Activated CD4-positive, CD25-positive, alpha-beta regulatory T cell (primary cell): ENCODE results near the gene SLC52A1.
"Not testable (repeated sequence)": the region's sequence is repeated elsewhere in the genome, so short reads cannot be mapped to it uniquely, and the experiment has no call there.

Experiments
- DNase-seq, 4 experiments: peaks; one replicate each; lab custom pipeline; 2025; lab: John Stamatoyannopoulos, UW

SLC52A1 gene

GRCh38 chr17:5031365-5032082, 3.7 kb downstream of the SLC52A1 start:
- DNase-seq: peak; percentile 59 to 82 (median 72)

DNA sequence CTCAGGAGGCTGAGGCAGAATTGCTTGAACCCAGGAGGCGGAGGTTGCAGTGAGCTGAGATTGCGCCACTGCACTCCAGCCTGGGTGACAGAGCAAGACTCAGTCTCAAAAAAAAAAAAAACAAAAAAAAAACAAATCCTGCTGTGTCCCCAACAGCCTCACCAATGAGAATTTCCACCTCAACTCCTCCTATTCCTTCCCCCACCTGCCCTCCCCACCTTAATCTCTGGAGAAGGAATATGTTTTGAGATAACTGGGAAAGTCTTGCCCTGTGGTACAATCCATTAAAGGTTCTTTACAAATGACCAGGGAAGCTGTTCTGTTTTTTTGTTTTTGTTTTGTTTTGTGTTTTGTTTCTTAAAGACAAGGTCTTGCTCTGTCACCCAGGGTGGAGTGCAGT, 5.1 kb downstream of the SLC52A1 start:
- not testable (repeated sequence) for DNase-seq

DNA sequence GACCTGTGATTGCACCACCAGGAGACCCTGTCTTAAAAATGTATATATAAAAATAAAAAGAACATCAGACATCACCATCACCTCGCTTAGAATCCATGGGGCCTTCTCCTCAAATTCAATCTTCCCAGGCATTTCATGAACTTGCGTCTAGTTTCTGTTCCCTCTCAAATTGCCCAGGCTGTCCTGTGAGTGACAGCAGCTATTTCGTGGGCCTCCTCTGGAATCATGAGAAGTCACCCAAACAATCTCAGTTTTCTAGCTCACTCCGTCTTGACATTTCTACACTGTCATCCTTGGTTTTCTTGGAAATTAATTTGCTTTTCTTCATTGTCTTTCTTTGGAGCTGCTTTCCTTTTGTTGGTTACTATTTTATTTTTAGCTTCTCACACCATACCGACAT, 7.3 kb downstream of the SLC52A1 start:
- no peak for DNase-seq

GRCh38 chr17:5027299-5027698, 7.9 kb downstream of the SLC52A1 start:
- DNase-seq: no peak

- no peak for DNase-seq
These were observed 10.6 kb downstream of the SLC52A1 start for GRCh38 chr17:5024604-5025003.

DNA sequence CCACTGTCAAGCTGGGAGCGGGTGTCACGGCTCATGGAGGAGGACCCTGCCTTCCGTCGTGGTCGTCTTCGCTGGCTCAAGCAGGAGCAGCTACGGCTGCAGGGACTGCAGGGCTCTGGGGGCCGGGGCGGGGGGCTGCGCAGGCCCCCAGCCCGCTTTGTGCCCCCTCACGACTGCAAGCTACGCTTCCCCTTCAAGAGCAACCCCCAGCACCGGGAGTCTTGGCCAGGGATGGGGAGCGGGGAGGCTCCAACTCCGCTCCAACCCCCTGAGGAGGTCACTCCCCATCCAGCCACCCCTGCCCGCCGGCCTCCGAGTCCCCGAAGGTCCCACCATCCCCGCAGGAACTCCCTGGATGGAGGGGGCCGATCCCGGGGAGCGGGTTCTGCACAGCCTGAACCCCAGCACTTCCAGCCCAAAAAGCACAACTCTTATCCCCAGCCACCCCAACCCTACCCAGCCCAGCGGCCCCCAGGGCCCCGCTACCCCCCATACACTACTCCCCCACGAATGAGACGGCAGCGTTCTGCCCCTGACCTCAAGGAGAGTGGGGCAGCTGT, 11.6 kb downstream of the SLC52A1 start:
- DNase-seq: no peak

- DNase-seq: no peak
These were observed 13.0 kb downstream of the SLC52A1 start for GRCh38 chr17:5022171-5022711.

DNA sequence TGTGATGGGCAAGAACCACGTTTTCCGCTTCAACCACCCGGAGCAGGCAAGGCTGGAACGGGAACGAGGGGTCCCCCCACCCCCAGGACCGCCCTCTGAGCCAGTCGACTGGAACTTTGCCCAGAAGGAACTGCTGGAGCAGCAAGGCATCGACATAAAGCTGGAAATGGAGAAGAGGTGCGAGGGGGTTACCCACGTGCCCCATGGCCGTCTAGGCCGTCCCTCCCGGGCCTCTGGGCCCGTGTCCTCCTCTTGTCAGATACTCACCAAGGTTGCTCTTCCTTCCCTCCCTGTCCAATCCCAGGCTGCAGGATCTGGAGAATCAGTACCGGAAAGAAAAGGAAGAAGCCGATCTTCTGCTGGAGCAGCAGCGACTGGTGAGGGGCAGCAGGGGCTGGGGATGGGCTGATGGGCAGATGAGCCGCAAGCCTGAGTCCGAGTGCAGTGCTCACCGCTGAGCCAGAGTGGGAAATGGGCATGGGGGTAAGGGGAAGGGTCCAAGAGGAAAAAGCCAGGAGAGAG, 14.7 kb downstream of the SLC52A1 start:
- DNase-seq: no peak

GRCh38 chr17:5019475-5019956, 15.7 kb downstream of the SLC52A1 start:
- DNase-seq: peak in 3 of 4 experiments; percentile 11 to 26 (median 24)

DNA sequence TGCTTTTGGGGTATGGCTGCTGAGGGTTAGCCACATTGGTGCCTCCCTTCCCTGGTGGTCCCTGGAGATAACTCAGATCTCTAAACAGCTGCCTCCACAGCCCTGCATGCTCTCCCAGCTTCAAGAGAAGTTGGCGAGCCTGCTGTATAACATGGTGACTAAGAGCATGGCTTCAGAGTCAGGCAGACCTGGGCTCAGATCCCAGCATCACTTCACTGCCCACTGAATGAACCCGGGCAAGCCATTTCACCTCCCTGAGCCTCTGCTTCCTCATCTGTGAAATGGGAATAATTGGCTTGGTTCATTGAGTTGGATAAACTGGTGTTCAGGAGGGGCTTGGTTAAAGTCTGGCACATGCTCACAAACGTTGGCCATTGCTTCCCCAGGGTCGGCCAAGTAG, 20.9 kb downstream of the SLC52A1 start:
- DNase-seq: no peak

- DNase-seq: no peak
These were observed 23.3 kb downstream of the SLC52A1 start for GRCh38 chr17:5011928-5012327.

- no peak for DNase-seq
These were observed 31.9 kb downstream of the SLC52A1 start for GRCh38 chr17:5003214-5003867.

DNA sequence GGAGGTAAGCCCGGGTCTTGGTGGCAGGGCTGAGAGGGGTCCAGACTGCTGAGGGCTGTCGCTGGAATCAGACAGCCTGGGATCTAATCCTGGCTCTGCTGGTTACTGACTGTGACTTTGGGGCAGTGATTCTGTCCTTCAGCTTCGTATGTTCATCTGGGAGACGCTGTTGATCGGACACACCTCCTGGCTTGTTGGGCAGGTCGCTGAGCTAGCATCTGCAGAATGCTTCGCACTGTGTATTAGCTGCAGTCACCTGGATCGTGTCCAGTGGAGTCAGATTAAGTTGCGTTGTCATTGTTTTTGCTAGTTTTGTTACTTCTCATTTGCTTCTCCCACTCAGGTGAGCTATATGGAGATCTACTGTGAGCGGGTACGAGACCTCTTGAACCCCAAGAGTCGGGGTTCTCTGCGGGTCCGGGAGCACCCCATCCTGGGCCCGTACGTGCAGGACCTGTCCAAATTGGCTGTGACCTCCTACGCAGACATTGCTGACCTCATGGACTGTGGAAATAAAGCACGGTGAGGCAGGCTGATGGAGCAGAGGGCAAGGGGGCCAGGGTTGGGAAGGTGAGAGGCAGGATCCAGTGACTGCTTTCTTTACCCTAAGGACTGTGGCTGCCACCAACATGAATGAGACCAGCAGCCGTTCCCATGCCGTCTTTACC, 33.0 kb downstream of the SLC52A1 start:
- DNase-seq: no peak

DNA sequence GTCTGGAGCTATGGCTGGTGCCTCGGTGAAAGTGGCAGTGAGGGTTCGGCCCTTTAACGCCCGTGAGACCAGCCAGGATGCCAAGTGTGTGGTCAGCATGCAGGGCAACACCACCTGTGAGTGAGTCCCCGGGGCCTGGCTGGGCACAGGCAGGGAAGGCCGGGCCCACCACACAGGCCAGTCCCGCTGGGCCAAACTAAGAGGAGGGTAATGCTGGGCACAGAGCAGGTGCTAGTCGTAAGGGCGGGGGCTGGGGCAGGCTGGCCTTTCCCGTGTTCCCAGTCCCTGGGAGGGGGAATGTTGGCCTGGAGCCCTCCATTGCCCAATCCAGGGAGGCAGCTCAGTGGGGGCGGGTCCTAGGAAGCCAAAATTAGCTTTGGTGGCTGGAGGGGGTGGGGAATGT, 35.0 kb downstream of the SLC52A1 start:
- DNase-seq: no peak

GRCh38 chr17:4999430-5000093, 35.7 kb downstream of the SLC52A1 start:
- DNase-seq: no peak

- DNase-seq: no peak
These were observed 36.3 kb downstream of the SLC52A1 start for GRCh38 chr17:4998732-4999429.

- DNase-seq: no peak
These were observed 37.0 kb downstream of the SLC52A1 start for GRCh38 chr17:4998027-4998731.

- peak; percentile 72 to 85 (median 78) for DNase-seq
These were observed 37.8 kb downstream of the SLC52A1 start, which contains the start of the genes INCA1 and KIF1C for GRCh38 chr17:4997302-4998026. Gene INCA1 (minus strand): TSS chr17:4997522. CDS start chr17:4994437, 3,085 bp downstream. Gene KIF1C (plus strand): TSS chr17:4997950. CDS start chr17:5000247, 2,297 bp downstream.

GRCh38 chr17:4994081-4994595, 41.1 kb downstream of the SLC52A1 start:
- DNase-seq: no peak
